ENCODE results near the gene CLCA2.

- TF ChIP-seq REST (IDR thresholded peaks at IDR 0.05; ENCODE audit: borderline replicate concordance), result no peak
- TF ChIP-seq CTCF (IDR thresholded peaks at IDR 0.05; ENCODE audit: poor library complexity, severe bottlenecking), result no peak
These were observed 5.3 kb downstream of the CLCA2 start for GRCh38 chr1:86429122-86429725.

Measured in neural cell (in vitro differentiated cells).